ENCODE measurements around the gene ANKRD33B. TPM values are rescaled to one million over a fixed set of nuclear protein-coding genes. Genes with fewer than 3 reads are reported as not detected.

Gene ANKRD33B
- total and polyA plus RNA-seq, 9 of the 15 experiments (the other 6 are each of a cell fraction or from before 2014, with no cell fraction given): 0.10 to 1.7 (median 0.40) TPM

GRCh38 chr5:10572451-10572850 is 8.6 kb downstream of the ANKRD33B start:
- FAIRE-seq (no peak), ATAC-seq (no peak; the same call in 2 of the 3 replicates), DNase-seq (ENCODE audit: extremely low read depth in 1 of 4, low spot score in 3 of 4) (no peak)
- BruUV-seq (replicated peaks): no TSS peak
- intact Hi-C loops (cut with micrococcal nuclease) (no loop called here), in situ Hi-C loops (cut with MboI) (no loop called here)
- Histone ChIP-seq H3K9me3 (replicated peaks; ENCODE audit: control insufficient read depth, insufficient read depth, low read depth, low read length) (no peaks in the 10 kb centered on the region), H3K36me3 (ENCODE audit: control insufficient read depth, insufficient read depth, low read length) (no peaks in the 10 kb centered on the region), H3K4me2 (ENCODE audit: insufficient read depth, low read length) (no peak overlapping the region), H2AFZ (ENCODE audit: low read depth, low read length) (no peak overlapping the region), H3K4me1 (replicated peaks in 1 of 2; ENCODE audit: control insufficient read depth in 2 of 2, insufficient read depth in 2 of 2, low read length in 2 of 2) (peaks cover 2 to 6% of the 10 kb centered on the region in 2 experiments; a peak in 4 of 5 replicates), H3K27ac (ENCODE audit: extremely low read depth, low read depth, low read length) (no peak overlapping the region), H3K79me2 (ENCODE audit: control insufficient read depth, insufficient read depth, low read length) (no peaks in the 10 kb centered on the region), H3K9me1 (ENCODE audit: control insufficient read depth, insufficient read depth, low read length) (no peaks in the 10 kb centered on the region), H3K9ac (ENCODE audit: insufficient read depth in 1 of 2, low read depth in 2 of 2, low read length in 2 of 2) (no peak overlapping the region), H3K4me3 (no peak overlapping the region), H3K27me3 (ENCODE audit: control insufficient read depth in 2 of 2, insufficient read depth in 2 of 2, low read length in 2 of 2) (no peaks in the 10 kb centered on the region), H4K20me1 (replicated peaks; ENCODE audit: control insufficient read depth, insufficient read depth, low read length) (no peaks in the 10 kb centered on the region)
- TF ChIP-seq ZNF518B (CRISPR knock-in tag; IDR thresholded peaks at IDR 0.05): no peak
- TF ChIP-seq, protein P1, sequence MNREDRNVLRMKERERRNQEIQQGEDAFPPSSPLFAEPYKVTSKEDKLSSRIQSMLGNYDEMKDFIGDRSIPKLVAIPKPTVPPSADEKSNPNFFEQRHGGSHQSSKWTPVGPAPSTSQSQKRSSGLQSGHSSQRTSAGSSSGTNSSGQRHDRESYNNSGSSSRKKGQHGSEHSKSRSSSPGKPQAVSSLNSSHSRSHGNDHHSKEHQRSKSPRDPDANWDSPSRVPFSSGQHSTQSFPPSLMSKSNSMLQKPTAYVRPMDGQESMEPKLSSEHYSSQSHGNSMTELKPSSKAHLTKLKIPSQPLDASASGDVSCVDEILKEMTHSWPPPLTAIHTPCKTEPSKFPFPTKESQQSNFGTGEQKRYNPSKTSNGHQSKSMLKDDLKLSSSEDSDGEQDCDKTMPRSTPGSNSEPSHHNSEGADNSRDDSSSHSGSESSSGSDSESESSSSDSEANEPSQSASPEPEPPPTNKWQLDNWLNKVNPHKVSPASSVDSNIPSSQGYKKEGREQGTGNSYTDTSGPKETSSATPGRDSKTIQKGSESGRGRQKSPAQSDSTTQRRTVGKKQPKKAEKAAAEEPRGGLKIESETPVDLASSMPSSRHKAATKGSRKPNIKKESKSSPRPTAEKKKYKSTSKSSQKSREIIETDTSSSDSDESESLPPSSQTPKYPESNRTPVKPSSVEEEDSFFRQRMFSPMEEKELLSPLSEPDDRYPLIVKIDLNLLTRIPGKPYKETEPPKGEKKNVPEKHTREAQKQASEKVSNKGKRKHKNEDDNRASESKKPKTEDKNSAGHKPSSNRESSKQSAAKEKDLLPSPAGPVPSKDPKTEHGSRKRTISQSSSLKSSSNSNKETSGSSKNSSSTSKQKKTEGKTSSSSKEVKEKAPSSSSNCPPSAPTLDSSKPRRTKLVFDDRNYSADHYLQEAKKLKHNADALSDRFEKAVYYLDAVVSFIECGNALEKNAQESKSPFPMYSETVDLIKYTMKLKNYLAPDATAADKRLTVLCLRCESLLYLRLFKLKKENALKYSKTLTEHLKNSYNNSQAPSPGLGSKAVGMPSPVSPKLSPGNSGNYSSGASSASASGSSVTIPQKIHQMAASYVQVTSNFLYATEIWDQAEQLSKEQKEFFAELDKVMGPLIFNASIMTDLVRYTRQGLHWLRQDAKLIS (CRISPR knock-in tag; IDR thresholded peaks at IDR 0.05): no peak
- TF ChIP-seq TEAD4 (IDR thresholded peaks at IDR 0.05; ENCODE audit: low read length): no peak
- TF ChIP-seq TEAD4 (CRISPR knock-in tag; IDR thresholded peaks at IDR 0.05; ENCODE audit: borderline replicate concordance): no peak
- no peak for TF ChIP-seq LEF1 (IDR thresholded peaks at IDR 0.05)
- POLR2A ChIA-PET: no interaction called here
- WGBS (ENCODE audit: insufficient coverage, low coverage, missing lambda C conversion rate): 49% methylated on average over 7 of the region's 7 CpGs
- CTCF ChIA-PET (ENCODE audit: low intra/inter-chr PET ratio): no interaction called here

All from K562 (cell line).